Tibial artery (tissue), 4 donors: ENCODE results near the gene RCAN1.
"Not testable (repeated sequence)": the region's sequence is repeated elsewhere in the genome, so short reads cannot be mapped to it uniquely, and the experiment has no call there.

Source experiments
- DNase-seq, 2 donors: peaks; one replicate each; pipeline ENCODE4 v3.0.0-alpha.2; 2019
- H3K27ac ChIP-seq, 2 donors: fragments of 200-600 bp; sonication (generic) in 1 of 2; 1 replicate in 1 of 2; 2 replicates in 1 of 2; pipeline ENCODE4 v1.5.1; 2018 to 2019; ENCODE audit warnings: mild to moderate bottlenecking in 1 of 2
- H3K27me3 ChIP-seq, 2 donors: fragments of 200-600 bp; sonication (generic) in 1 of 2; one replicate each; pipeline versions ENCODE4 v1.5.1 to v1.6.0; 2016 to 2019
- H3K36me3 ChIP-seq, 3 donors: fragments of 200-600 bp; sonication (generic) in 2 of 3; one replicate each; pipeline ENCODE4 v1.5.1; 2016 to 2019; ENCODE audit warnings: mild to moderate bottlenecking in 2 of 3
- H3K4me1 ChIP-seq, 4 donors: fragments of 200-600 bp; sonication (generic) in 2 of 4; 1 replicate in 3 of 4; 2 replicates in 1 of 4; pipeline ENCODE4 v1.5.1; 2016 to 2019
- H3K4me3 ChIP-seq, 2 donors: fragments of 200-600 bp; sonication (generic) in 1 of 2; 1 replicate in 1 of 2; 2 replicates in 1 of 2; pipeline ENCODE4 v1.5.1; 2018 to 2019; ENCODE audit warnings: mild to moderate bottlenecking in 2 of 2
- H3K9me3 ChIP-seq, 3 donors: fragments of 200-600 bp; sonication (generic) in 1 of 3; one replicate each; pipeline ENCODE4 v1.5.1; 2016 to 2019
- intact Hi-C: fragments of 100-400 bp; cut with DNase I; formaldehyde crosslinking; loops from one replicate; pipeline ENCODE4 v1.15.0; 2023; ENCODE audit warnings: low total_unique reads
- TF ChIP-seq, protein P1 (sequence below), 2 experiments: fragments of 200-600 bp in 1 of 2; fragments of 450-650 bp in 1 of 2; IDR thresholded peaks; one replicate each; pipeline ENCODE4 v1.5.1; 2017 to 2019; ENCODE audit warnings: antibody characterized with exemption in 2 of 2, mild to moderate bottlenecking in 1 of 2, moderate library complexity in 1 of 2

RCAN1 gene

DNA sequence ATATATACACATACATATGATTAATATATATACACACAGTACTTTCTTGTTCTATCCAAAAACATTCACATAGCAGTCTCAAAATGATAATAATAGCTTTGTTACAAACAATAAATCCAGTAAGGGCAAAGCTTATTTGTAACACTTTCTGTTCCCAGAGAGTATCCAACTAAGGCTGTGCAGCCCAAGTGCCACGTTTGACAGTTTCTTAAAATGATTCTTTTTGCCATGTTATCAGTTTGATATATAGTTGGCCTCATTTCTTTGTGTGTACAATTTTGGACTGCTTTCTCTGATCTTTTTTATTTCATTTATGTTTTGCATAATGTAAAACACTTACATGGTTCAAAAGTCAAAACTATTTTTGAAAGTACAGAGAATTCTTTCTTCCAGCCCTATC lies 114.7 kb downstream of the RCAN1 start:
- Histone ChIP-seq H3K9me3 (peaks cover 0 to 22% (median 14%) of the 10 kb centered on the region in 3 donors), H3K4me3 (no peak overlapping the region), H3K27ac (no peak overlapping the region), H3K4me1 (no peaks in the 10 kb centered on the region), H3K27me3 (no peaks in the 10 kb centered on the region), H3K36me3 (no peaks in the 10 kb centered on the region)
- intact Hi-C loops: no loop called here
- TF ChIP-seq, protein P1, sequence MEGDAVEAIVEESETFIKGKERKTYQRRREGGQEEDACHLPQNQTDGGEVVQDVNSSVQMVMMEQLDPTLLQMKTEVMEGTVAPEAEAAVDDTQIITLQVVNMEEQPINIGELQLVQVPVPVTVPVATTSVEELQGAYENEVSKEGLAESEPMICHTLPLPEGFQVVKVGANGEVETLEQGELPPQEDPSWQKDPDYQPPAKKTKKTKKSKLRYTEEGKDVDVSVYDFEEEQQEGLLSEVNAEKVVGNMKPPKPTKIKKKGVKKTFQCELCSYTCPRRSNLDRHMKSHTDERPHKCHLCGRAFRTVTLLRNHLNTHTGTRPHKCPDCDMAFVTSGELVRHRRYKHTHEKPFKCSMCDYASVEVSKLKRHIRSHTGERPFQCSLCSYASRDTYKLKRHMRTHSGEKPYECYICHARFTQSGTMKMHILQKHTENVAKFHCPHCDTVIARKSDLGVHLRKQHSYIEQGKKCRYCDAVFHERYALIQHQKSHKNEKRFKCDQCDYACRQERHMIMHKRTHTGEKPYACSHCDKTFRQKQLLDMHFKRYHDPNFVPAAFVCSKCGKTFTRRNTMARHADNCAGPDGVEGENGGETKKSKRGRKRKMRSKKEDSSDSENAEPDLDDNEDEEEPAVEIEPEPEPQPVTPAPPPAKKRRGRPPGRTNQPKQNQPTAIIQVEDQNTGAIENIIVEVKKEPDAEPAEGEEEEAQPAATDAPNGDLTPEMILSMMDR (IDR thresholded peaks at IDR 0.05): no peak
- DNase-seq: no peak

DNA sequence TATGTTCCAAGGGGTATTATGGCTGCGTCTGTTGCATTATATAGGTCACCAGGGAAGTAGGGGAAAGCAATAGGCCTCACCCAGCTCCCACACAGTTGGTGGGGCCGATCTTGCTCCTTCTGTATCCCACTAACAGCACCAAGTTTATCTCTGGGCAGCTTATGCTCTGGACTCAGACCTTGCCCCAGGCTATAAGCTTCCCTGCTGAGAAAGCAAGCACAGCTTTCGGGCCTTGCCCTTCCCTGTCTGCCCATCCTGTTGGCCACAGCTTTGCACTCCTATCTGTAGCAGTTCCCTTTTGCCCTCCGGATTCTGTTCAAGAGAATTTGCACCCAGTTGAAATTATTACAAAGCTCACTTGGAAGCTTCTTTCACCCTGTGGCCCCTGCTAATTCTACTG lies 115.8 kb downstream of the RCAN1 start:
- Histone ChIP-seq H3K4me3 (no peak overlapping the region), H3K36me3 (no peaks in the 10 kb centered on the region), H3K4me1 (no peaks in the 10 kb centered on the region), H3K27ac (no peak overlapping the region), H3K9me3 (peaks cover 0 to 22% (median 14%) of the 10 kb centered on the region in 3 donors), H3K27me3 (no peaks in the 10 kb centered on the region)
- intact Hi-C loops: no loop called here
- TF ChIP-seq, protein P1 (IDR thresholded peaks at IDR 0.05): no peak
- DNase-seq: no peak

DNA sequence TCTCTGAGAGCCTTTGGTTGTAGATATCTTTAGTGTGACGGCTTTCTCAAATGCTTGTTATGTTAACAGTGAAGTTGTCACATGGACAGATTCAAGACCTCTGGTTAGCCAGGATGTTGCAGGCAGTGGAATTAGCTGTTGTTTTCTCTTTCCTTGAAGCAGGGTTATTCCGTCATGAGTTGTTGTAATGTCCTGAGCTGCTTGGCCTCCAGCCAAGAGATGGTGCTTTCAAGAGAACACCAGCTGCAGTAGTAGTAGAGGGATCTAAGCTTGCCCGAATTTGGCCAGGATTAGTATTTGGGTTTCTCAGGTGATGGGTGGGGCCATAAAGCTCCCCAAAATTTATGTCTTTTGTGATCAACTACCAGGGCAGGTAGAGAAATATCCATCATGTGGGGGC lies 116.3 kb downstream of the RCAN1 start:
- peaks cover 0 to 22% (median 14%) of the 10 kb centered on the region in 3 donors for H3K9me3 ChIP-seq
- H3K4me1 ChIP-seq: no peaks in the 10 kb centered on the region
- H3K27ac ChIP-seq: no peak overlapping the region
- no peak overlapping the region for H3K4me3 ChIP-seq
- TF ChIP-seq, protein P1 (IDR thresholded peaks at IDR 0.05): no peak
- H3K27me3 ChIP-seq: no peaks in the 10 kb centered on the region
- no peak for DNase-seq
- intact Hi-C loops: no loop called here
- H3K36me3 ChIP-seq: no peaks in the 10 kb centered on the region

DNA sequence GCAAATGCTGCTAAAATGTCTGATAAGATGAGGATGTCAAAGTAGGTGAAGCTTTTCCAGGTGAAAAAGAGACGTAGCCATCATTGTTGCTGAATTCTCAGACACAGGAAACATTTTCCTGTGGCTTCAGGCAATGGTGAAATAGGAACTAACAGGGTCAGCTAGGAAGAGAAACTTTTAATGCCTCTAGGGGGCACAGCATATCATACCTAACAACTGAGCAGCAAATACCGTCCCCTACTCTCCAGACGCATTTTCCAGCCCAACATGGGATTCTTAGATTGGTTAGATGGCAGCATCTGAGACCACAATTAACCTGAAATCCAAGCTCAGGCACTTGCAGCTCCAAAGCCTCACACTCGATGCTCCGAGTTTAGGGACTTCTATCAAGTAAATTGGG lies 131.1 kb downstream of the RCAN1 start:
- H3K4me3 ChIP-seq, intact Hi-C loops, H3K4me1 ChIP-seq: not testable (repeated sequence)

DNA sequence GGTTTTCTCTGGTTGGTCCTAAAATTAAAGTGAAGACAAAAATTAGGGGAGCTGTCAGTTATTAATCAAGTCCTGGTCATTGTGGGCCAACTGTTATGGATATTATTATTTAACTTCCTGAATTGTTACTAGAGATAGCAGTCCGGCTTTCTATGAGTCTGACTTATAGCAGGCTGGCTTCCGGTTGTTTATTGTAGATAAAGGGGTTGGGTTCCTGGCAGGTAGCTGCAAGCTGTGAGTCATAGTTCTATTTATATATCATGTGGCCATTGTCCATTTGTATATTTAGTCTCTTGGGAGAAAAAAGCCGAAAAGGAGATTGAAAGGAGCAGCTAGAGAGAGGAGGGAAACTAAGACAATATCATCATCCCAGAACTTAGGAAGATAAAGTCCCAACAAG lies 131.5 kb downstream of the RCAN1 start:
- H3K36me3 ChIP-seq, DNase-seq, H3K9me3 ChIP-seq, H3K27ac ChIP-seq, H3K4me1 ChIP-seq, H3K4me3 ChIP-seq, intact Hi-C loops, H3K27me3 ChIP-seq: not testable (repeated sequence)

More for the DNA sequence above, 131.1 kb downstream of the RCAN1 start:
- H3K27ac ChIP-seq, DNase-seq, H3K27me3 ChIP-seq, H3K9me3 ChIP-seq, H3K36me3 ChIP-seq: not testable (repeated sequence)

DNA sequence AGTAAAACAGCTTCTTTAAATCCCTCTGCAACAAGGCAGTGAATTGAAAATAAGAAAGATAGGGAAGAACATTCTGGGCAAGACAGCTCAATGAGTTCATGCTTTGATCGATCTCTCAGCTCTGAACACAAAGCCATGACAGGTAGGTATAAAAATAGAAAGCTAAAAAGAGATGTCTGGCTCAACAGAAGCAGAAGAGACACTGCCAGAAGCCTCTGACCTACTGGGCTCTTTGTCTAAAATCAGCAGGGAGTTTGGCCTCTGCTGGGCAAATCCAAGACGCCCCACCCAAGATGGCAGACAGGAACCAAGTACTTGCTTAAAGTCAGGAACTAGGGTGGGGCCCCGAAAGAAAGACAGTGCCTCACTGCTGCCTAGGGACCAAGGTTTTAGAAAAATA lies 147.6 kb downstream of the RCAN1 start:
- H3K9me3 ChIP-seq, DNase-seq, H3K36me3 ChIP-seq, H3K27ac ChIP-seq, H3K4me1 ChIP-seq, intact Hi-C loops, H3K4me3 ChIP-seq, H3K27me3 ChIP-seq: not testable (repeated sequence)
